HFFc6 (cell line): ENCODE data around the gene CAMK2N2. TPM values are rescaled to one million over a fixed set of nuclear protein-coding genes. Genes with fewer than 3 reads are reported as not detected.

Experiments used
- DNase-seq: peaks from one replicate; pipeline ENCODE4 v3.0.0-alpha.2; 2018
- H3K27ac Mint-ChIP-seq: 2 replicates; pipeline ENCODE4 v1.8.0; 2020; ENCODE audit warnings: mild to moderate bottlenecking, mixed read lengths
- H3K27me3 Mint-ChIP-seq: 2 replicates; pipeline ENCODE4 v1.8.0; 2021; ENCODE audit warnings: mild to moderate bottlenecking, moderate library complexity, mixed read lengths; ENCODE audit not compliant: insufficient read depth
- H3K36me3 Mint-ChIP-seq: 2 replicates; pipeline ENCODE4 v1.8.0; 2021; ENCODE audit warnings: low read depth, mixed read lengths
- H3K4me1 Mint-ChIP-seq: 2 replicates; pipeline ENCODE4 v1.8.0; 2020; ENCODE audit warnings: low read depth, mixed read lengths
- H3K4me3 Mint-ChIP-seq: 2 replicates; pipeline ENCODE4 v1.8.0; 2020; ENCODE audit warnings: mild to moderate bottlenecking, moderate library complexity, mixed read lengths
- H3K9me3 Mint-ChIP-seq: 2 replicates; pipeline ENCODE4 v1.8.0; 2020; ENCODE audit warnings: mild to moderate bottlenecking, mixed read lengths
- long read RNA-seq: library from polyadenylated mRNA; unstranded; transcript quantifications from one replicate; pipeline ENCODE4 v2.0.0, GENCODE V29; 2019
- total RNA-seq, 6 experiments: library from RNA; stranded (reverse); fragmentation: NEBNext Ultra II Directional; extraction: Animal tissue kit (Norgen Biotek cat#: 25700); gene quantifications; 2 replicates in 1 of 6; 3 replicates in 5 of 6; pipeline ENCODE4 v1.2.3, GENCODE V29; 2021
- TF ChIP-seq, protein P1 (sequence below): fragments of 200-600 bp; sonication (generic); IDR thresholded peaks from 2 replicates; pipeline ENCODE4 v1.5.0; 2021; ENCODE audit warnings: antibody characterized with exemption, mild to moderate bottlenecking

Gene CAMK2N2
- total RNA-seq, result 1 to 10 TPM; 2.7 to 6.0 (median 3.4) TPM
- long read RNA-seq, result 0 reads

DNA sequence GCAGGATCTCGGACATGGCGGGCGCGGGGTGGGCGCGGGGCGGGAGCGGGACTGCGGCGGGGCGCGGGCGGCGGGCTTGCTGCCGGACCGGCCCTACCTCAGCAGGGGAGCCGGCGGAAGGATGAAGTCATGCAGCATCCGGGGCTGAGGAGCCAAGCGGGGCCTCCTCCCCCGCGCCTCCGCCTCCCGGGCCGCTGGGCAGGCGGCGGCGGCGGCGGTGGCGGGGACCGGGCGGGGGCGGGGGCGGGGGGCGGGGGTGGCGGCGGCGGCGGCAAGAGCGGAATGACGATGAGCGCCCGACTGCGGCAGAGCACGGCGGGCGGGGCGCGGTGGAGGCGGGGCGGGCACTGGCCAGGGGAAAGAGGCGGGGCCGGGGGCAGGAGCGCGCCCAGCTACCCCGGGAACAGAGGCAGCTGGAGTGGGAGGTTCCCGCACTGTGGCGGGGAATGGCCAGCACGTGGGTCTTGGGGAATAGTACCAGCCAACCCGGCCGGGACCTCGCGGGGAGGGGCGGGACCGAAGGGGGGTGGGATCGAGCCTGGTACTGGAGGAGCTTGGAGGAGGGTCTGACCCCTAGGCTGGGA, at the start of gene CAMK2N2:
Gene CAMK2N2, minus strand, starts transcription at position 284 of the 584 bp plus-strand sequence. Its CDS starts 268 bp downstream, at position 16.
- peak; percentile 20 for DNase-seq
- H3K4me1 Mint-ChIP-seq, result peaks cover 14% of the 10 kb centered on the region
- no peaks in the 10 kb centered on the region for H3K9me3 Mint-ChIP-seq
- H3K27me3 Mint-ChIP-seq, result peaks cover 24% of the 10 kb centered on the region
- TF ChIP-seq, protein P1, sequence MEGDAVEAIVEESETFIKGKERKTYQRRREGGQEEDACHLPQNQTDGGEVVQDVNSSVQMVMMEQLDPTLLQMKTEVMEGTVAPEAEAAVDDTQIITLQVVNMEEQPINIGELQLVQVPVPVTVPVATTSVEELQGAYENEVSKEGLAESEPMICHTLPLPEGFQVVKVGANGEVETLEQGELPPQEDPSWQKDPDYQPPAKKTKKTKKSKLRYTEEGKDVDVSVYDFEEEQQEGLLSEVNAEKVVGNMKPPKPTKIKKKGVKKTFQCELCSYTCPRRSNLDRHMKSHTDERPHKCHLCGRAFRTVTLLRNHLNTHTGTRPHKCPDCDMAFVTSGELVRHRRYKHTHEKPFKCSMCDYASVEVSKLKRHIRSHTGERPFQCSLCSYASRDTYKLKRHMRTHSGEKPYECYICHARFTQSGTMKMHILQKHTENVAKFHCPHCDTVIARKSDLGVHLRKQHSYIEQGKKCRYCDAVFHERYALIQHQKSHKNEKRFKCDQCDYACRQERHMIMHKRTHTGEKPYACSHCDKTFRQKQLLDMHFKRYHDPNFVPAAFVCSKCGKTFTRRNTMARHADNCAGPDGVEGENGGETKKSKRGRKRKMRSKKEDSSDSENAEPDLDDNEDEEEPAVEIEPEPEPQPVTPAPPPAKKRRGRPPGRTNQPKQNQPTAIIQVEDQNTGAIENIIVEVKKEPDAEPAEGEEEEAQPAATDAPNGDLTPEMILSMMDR, result no peak
- no peak within 1 kb of the TSS for H3K27ac Mint-ChIP-seq
- H3K36me3 Mint-ChIP-seq, result no peaks in the 10 kb centered on the region
- H3K4me3 Mint-ChIP-seq, result peak within 1 kb of the TSS; percentile 87

DNA sequence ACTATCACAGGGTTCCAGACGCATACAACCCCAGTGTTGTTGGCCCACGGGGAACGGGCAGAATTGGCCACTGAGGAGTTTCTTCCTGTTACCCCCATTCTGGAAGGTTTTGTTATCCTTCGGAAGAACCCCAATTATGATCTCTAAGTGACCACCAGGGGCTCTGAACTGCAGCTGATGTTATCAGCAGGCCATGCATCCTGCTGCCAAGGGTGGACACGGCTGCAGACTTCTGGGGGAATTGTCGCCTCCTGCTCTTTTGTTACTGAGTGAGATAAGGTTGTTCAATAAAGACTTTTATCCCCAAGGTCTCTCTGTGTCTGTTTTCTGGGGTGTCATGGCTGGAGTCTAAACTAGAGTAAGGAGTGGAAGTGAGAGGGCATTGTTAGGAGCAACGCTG, 47.4 kb upstream of the CAMK2N2 start:
- Mint-ChIP-seq H3K27ac (peak overlapping the region; percentile 14; the same call in 1 of the 2 replicates), H3K9me3 (no peaks in the 10 kb centered on the region), H3K4me1 (peaks cover 5% of the 10 kb centered on the region; the same call in 1 of the 2 replicates), H3K27me3 (no peaks in the 10 kb centered on the region; the same call in 1 of the 2 replicates), H3K4me3 (no peak overlapping the region), H3K36me3 (peaks cover 48% of the 10 kb centered on the region)
- DNase-seq, result no peak
- TF ChIP-seq, protein P1, result peak; percentile 44

DNA sequence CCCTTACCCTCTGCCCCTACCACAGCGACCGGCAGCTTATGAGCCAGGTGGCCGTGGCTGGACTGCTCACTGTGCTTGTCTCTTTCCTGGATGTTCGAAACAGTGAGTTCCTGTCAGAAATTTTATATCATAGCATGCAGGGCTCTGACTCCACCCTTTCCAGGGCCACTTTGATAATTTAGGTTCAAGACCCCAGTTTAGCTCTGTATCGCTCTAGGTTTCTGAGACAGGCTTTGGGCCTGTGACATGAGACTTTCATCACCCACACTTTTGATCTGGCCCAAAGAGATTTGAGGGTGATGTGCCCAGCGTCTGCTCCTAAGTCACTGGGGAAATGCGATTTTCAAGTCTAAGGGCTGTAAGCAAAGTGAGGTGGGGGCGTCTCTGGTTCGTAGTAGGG, 46.6 kb upstream of the CAMK2N2 start:
- Mint-ChIP-seq H3K27ac (no peak overlapping the region), H3K27me3 (no peaks in the 10 kb centered on the region; the same call in 1 of the 2 replicates), H3K4me3 (no peak overlapping the region), H3K4me1 (peaks cover 13% of the 10 kb centered on the region), H3K36me3 (peaks cover 53% of the 10 kb centered on the region), H3K9me3 (no peaks in the 10 kb centered on the region)
- DNase-seq, result no peak
- TF ChIP-seq, protein P1, result no peak

DNA sequence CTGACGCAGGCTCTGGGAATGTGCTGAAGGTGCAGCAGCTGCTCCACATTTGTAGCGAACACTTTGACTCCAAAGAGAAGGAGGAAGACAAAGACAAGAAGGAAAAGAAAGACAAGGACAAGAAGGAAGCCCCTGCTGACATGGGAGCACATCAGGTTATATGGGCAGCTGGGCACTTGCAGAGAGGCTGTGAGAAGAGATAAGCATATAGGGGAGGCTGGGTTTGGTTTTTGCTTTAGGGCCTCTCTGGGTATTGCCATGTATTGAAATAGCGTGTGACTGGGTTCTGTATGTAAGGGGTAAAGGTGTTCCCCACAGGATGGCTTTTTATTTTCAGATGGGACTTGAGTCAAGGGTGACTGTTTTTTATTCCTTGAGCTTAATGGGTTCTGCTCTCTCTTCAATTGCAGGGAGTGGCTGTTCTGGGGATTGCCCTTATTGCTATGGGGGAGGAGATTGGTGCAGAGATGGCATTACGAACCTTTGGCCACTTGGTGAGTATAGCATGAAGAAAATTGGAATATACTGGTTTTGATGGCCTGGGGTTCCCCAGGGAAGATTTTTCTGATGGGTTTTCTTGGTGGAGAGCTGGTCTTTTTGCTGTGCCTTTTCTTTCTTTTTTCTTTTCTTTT, 45.1 kb upstream of the CAMK2N2 start:
- no peak overlapping the region; the same call in none of the 2 replicates for H3K27ac Mint-ChIP-seq
- no peak overlapping the region for H3K4me3 Mint-ChIP-seq
- peaks cover 27% of the 10 kb centered on the region for H3K4me1 Mint-ChIP-seq

DNA sequence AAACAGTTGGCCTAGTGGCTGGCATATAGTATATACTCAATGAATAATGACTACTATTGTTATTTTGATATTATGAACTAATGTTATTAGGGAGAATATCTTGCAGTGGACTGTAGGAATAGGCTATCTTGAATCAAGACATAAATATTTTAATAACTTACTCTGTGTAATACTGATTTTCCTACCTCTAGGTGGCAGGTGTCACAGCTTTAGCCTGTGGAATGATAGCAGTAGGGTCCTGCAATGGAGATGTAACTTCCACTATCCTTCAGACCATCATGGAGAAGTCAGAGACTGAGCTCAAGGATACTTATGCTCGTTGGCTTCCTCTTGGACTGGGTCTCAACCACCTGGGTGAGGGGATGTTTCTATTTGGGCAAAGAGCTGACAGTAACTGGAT, 44.2 kb upstream of the CAMK2N2 start:
- TF ChIP-seq, protein P1, result peak; percentile 71
- Mint-ChIP-seq H3K4me3 (no peak overlapping the region), H3K36me3 (peaks cover 64% of the 10 kb centered on the region), H3K4me1 (peaks cover 32% of the 10 kb centered on the region), H3K27me3 (no peaks in the 10 kb centered on the region; the same call in 1 of the 2 replicates), H3K27ac (no peak overlapping the region), H3K9me3 (no peaks in the 10 kb centered on the region)
- DNase-seq, result peak; percentile 23

More for the DNA sequence above, 45.1 kb upstream of the CAMK2N2 start:
- DNase-seq, result no peak
- no peaks in the 10 kb centered on the region; the same call in 1 of the 2 replicates for H3K27me3 Mint-ChIP-seq
- peaks cover 58% of the 10 kb centered on the region for H3K36me3 Mint-ChIP-seq
- no peaks in the 10 kb centered on the region for H3K9me3 Mint-ChIP-seq
- TF ChIP-seq, protein P1, result no peak
